Measurements from ENCODE around the gene BLVRB. TPM values are rescaled to one million over a fixed set of nuclear protein-coding genes. Genes with fewer than 3 reads are reported as not detected.
"Not testable (repeated sequence)": the region's sequence is repeated elsewhere in the genome, so short reads cannot be mapped to it uniquely, and the experiment has no call there.

The BLVRB gene
- 649 and 783 TPM in 2 replicates for total RNA-seq (2014; rRNA removed; shearing (Covaris generic); ENCODE audit: low replicate concordance)

GRCh38 chr19:40465557-40466218 is at the start of gene BLVRB:
TSS of gene BLVRB (minus strand) at chr19:40465745. CDS start at chr19:40465688, 57 bp downstream.
- in situ Hi-C loops (cut with HindIII; ENCODE audit: low pct_unique_long_range_greater_than_20kb, low sequenced_read_pairs) = no loop called here
- DNase-seq (ENCODE audit: low read depth) = peak; percentile 100

GRCh38 chr19:40513741-40514315 is 48.3 kb upstream of the BLVRB start:
- DNase-seq (ENCODE audit: low read depth) = no peak
- in situ Hi-C loops (cut with HindIII; ENCODE audit: low pct_unique_long_range_greater_than_20kb, low sequenced_read_pairs) = no loop called here

- no peak for DNase-seq (ENCODE audit: low read depth)
- in situ Hi-C loops (cut with HindIII; ENCODE audit: low pct_unique_long_range_greater_than_20kb, low sequenced_read_pairs) = no loop called here
Observed at GRCh38 chr19:40513345-40513678, 47.8 kb upstream of the BLVRB start.

- in situ Hi-C loops (cut with HindIII; ENCODE audit: low pct_unique_long_range_greater_than_20kb, low sequenced_read_pairs) = no loop called here
- DNase-seq (ENCODE audit: low read depth) = no peak
Observed at GRCh38 chr19:40512473-40513344, 47.2 kb upstream of the BLVRB start.

- no peak for DNase-seq (ENCODE audit: low read depth)
- in situ Hi-C loops (cut with HindIII; ENCODE audit: low pct_unique_long_range_greater_than_20kb, low sequenced_read_pairs) = no loop called here
Observed at GRCh38 chr19:40512110-40512472, 46.5 kb upstream of the BLVRB start.

GRCh38 chr19:40511487-40511886 is 45.9 kb upstream of the BLVRB start:
- no peak for DNase-seq (ENCODE audit: low read depth)
- in situ Hi-C loops (cut with HindIII; ENCODE audit: low pct_unique_long_range_greater_than_20kb, low sequenced_read_pairs) = no loop called here

- peak; percentile 46 for DNase-seq (ENCODE audit: low read depth)
Observed at GRCh38 chr19:40510526-40511115, 45.1 kb upstream of the BLVRB start.

GRCh38 chr19:40508739-40509260 is 43.3 kb upstream of the BLVRB start:
- in situ Hi-C loops (cut with HindIII; ENCODE audit: low pct_unique_long_range_greater_than_20kb, low sequenced_read_pairs) = no loop called here
- DNase-seq (ENCODE audit: low read depth) = no peak

More at GRCh38 chr19:40510526-40511115, 45.1 kb upstream of the BLVRB start:
- in situ Hi-C loops (cut with HindIII; ENCODE audit: low pct_unique_long_range_greater_than_20kb, low sequenced_read_pairs) = no loop called here

GRCh38 chr19:40507892-40508291 is 42.3 kb upstream of the BLVRB start:
- in situ Hi-C loops (cut with HindIII; ENCODE audit: low pct_unique_long_range_greater_than_20kb, low sequenced_read_pairs) = no loop called here

GRCh38 chr19:40506099-40506498 is 40.6 kb upstream of the BLVRB start:
- DNase-seq (ENCODE audit: low read depth) = no peak
- in situ Hi-C loops (cut with HindIII; ENCODE audit: low pct_unique_long_range_greater_than_20kb, low sequenced_read_pairs) = no loop called here

More at GRCh38 chr19:40507892-40508291, 42.3 kb upstream of the BLVRB start:
- no peak for DNase-seq (ENCODE audit: low read depth)

GRCh38 chr19:40503320-40503695 is 37.8 kb upstream of the BLVRB start:
- no peak for DNase-seq (ENCODE audit: low read depth)
- in situ Hi-C loops (cut with HindIII; ENCODE audit: low pct_unique_long_range_greater_than_20kb, low sequenced_read_pairs) = no loop called here

GRCh38 chr19:40502647-40503319 is 37.2 kb upstream of the BLVRB start:
- in situ Hi-C loops (cut with HindIII; ENCODE audit: low pct_unique_long_range_greater_than_20kb, low sequenced_read_pairs) = no loop called here
- DNase-seq (ENCODE audit: low read depth) = no peak

- in situ Hi-C loops (cut with HindIII; ENCODE audit: low pct_unique_long_range_greater_than_20kb, low sequenced_read_pairs) = no loop called here
- DNase-seq (ENCODE audit: low read depth) = no peak
Observed at GRCh38 chr19:40502081-40502480, 36.5 kb upstream of the BLVRB start.

- in situ Hi-C loops (cut with HindIII; ENCODE audit: low pct_unique_long_range_greater_than_20kb, low sequenced_read_pairs) = no loop called here
- DNase-seq (ENCODE audit: low read depth) = no peak
Observed at GRCh38 chr19:40501599-40501998, 36.1 kb upstream of the BLVRB start.

GRCh38 chr19:40500678-40501530 is 35.4 kb upstream of the BLVRB start:
- DNase-seq (ENCODE audit: low read depth); in situ Hi-C loops (cut with HindIII; ENCODE audit: low pct_unique_long_range_greater_than_20kb, low sequenced_read_pairs): not testable (repeated sequence)

GRCh38 chr19:40499320-40499719 is 33.8 kb upstream of the BLVRB start:
- no peak for DNase-seq (ENCODE audit: low read depth)
- in situ Hi-C loops (cut with HindIII; ENCODE audit: low pct_unique_long_range_greater_than_20kb, low sequenced_read_pairs) = no loop called here

- DNase-seq (ENCODE audit: low read depth) = no peak
- in situ Hi-C loops (cut with HindIII; ENCODE audit: low pct_unique_long_range_greater_than_20kb, low sequenced_read_pairs) = no loop called here
Observed at GRCh38 chr19:40497214-40497613, 31.7 kb upstream of the BLVRB start.
